Measurements from ENCODE around the gene EXOC4.

The EXOC4 gene

GRCh38 chr7:133365917-133366316 is 113.0 kb downstream of the EXOC4 start:
- no peak for DNase-seq

GRCh38 chr7:133367561-133367960 is 114.7 kb downstream of the EXOC4 start:
- DNase-seq: no peak

- DNase-seq: no peak
Measured at GRCh38 chr7:133369130-133369529, 116.3 kb downstream of the EXOC4 start.

- DNase-seq: no peak
Measured at GRCh38 chr7:133371616-133372015, 118.7 kb downstream of the EXOC4 start.

- DNase-seq: no peak
Measured at GRCh38 chr7:133372337-133372736, 119.5 kb downstream of the EXOC4 start.

GRCh38 chr7:133376514-133376913 is 123.6 kb downstream of the EXOC4 start:
- no peak for DNase-seq

- DNase-seq: no peak
Measured at GRCh38 chr7:133381965-133382364, 129.1 kb downstream of the EXOC4 start.

GRCh38 chr7:133382775-133383559 is 130.1 kb downstream of the EXOC4 start:
- DNase-seq: no peak

GRCh38 chr7:133386205-133386604 is 133.3 kb downstream of the EXOC4 start:
- no peak for DNase-seq

- no peak for DNase-seq
Measured at GRCh38 chr7:133389727-133390126, 136.8 kb downstream of the EXOC4 start.

- DNase-seq: no peak
Measured at GRCh38 chr7:133391206-133391605, 138.3 kb downstream of the EXOC4 start.

GRCh38 chr7:133394369-133394768 is 141.5 kb downstream of the EXOC4 start:
- DNase-seq: no peak

GRCh38 chr7:133395551-133395950 is 142.7 kb downstream of the EXOC4 start:
- DNase-seq: no peak

- DNase-seq: no peak
Measured at GRCh38 chr7:133398506-133398905, 145.6 kb downstream of the EXOC4 start.

GRCh38 chr7:133401225-133401624 is 148.3 kb downstream of the EXOC4 start:
- DNase-seq: no peak

- no peak for DNase-seq
Measured at GRCh38 chr7:133408212-133408611, 155.3 kb downstream of the EXOC4 start.

GRCh38 chr7:133409421-133409820 is 156.5 kb downstream of the EXOC4 start:
- no peak for DNase-seq

GRCh38 chr7:133409966-133410365 is 157.1 kb downstream of the EXOC4 start:
- DNase-seq: no peak

GRCh38 chr7:133411395-133411794 is 158.5 kb downstream of the EXOC4 start:
- DNase-seq: no peak

- no peak for DNase-seq
Measured at GRCh38 chr7:133412942-133413341, 160.1 kb downstream of the EXOC4 start.

GRCh38 chr7:133419041-133419440 is 166.2 kb downstream of the EXOC4 start:
- no peak for DNase-seq

GRCh38 chr7:133423618-133424017 is 170.7 kb downstream of the EXOC4 start:
- no peak for DNase-seq

- DNase-seq: no peak
Measured at GRCh38 chr7:133428326-133428725, 175.4 kb downstream of the EXOC4 start.

- no peak for DNase-seq
Measured at GRCh38 chr7:133428876-133429275, 176.0 kb downstream of the EXOC4 start.

GRCh38 chr7:133429371-133429770 is 176.5 kb downstream of the EXOC4 start:
- DNase-seq: no peak

Data from activated effector memory CD4-positive, alpha-beta T cell treated with Interleukin-2 at 50 U/mL for 16 hours (primary cell).